ENCODE measurements around the gene PKD2L2. TPM values are rescaled to one million over a fixed set of nuclear protein-coding genes. Genes with fewer than 3 reads are reported as not detected.

Gene PKD2L2
- total RNA-seq, 1 donor: not detected

DNA sequence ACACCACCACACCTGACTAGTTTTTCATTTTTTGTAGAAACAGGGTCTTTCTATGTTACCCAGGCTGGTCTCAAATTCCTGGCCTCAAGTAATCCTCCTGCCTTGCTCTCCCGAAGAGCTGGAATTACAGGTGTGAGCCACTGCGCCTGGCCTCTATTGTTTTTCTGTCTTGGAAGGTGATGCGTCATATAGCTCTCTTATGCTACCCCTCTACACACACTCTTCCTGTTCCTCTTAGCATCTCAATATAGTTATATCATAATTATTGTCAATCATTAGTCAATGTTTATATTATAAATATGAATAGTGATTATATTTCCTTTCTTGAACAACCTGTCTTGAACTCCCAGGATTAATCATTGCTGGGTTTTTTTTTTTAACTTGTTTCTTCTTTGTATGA, 7.3 kb downstream of the PKD2L2 start:
- Histone ChIP-seq H3K4me3 (ENCODE audit: insufficient read depth, low read length) (no peak overlapping the region), H3K79me2 (ENCODE audit: insufficient read depth, low read length) (no peaks in the 10 kb centered on the region), H3K4me2 (ENCODE audit: insufficient read depth, low read length) (no peak overlapping the region), H3K4me1 (ENCODE audit: insufficient read depth, low read length) (no peaks in the 10 kb centered on the region), H2AFZ (ENCODE audit: low read length) (no peak overlapping the region), H3K27me3 (ENCODE audit: insufficient read depth, low read length) (no peaks in the 10 kb centered on the region), H3K27ac (ENCODE audit: low read depth, low read length) (no peak overlapping the region), H3K36me3 (ENCODE audit: insufficient read depth, low read length) (no peaks in the 10 kb centered on the region), H4K20me1 (ENCODE audit: insufficient read depth, low read length) (no peaks in the 10 kb centered on the region), H3K9me3 (ENCODE audit: low read depth, low read length) (no peaks in the 10 kb centered on the region)
- TF ChIP-seq, protein P1, sequence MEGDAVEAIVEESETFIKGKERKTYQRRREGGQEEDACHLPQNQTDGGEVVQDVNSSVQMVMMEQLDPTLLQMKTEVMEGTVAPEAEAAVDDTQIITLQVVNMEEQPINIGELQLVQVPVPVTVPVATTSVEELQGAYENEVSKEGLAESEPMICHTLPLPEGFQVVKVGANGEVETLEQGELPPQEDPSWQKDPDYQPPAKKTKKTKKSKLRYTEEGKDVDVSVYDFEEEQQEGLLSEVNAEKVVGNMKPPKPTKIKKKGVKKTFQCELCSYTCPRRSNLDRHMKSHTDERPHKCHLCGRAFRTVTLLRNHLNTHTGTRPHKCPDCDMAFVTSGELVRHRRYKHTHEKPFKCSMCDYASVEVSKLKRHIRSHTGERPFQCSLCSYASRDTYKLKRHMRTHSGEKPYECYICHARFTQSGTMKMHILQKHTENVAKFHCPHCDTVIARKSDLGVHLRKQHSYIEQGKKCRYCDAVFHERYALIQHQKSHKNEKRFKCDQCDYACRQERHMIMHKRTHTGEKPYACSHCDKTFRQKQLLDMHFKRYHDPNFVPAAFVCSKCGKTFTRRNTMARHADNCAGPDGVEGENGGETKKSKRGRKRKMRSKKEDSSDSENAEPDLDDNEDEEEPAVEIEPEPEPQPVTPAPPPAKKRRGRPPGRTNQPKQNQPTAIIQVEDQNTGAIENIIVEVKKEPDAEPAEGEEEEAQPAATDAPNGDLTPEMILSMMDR (IDR thresholded peaks at IDR 0.05; ENCODE audit: extremely low read depth, low read depth, low read length): no peak
- DNase-seq (ENCODE audit: insufficient read length, low spot score, missing footprints): no peak

- TF ChIP-seq, protein P1 (IDR thresholded peaks at IDR 0.05; ENCODE audit: extremely low read depth, low read depth, low read length): no peak
- Histone ChIP-seq H3K9me3 (ENCODE audit: low read depth, low read length) (no peaks in the 10 kb centered on the region), H2AFZ (ENCODE audit: low read length) (no peak overlapping the region), H3K27me3 (ENCODE audit: insufficient read depth, low read length) (no peaks in the 10 kb centered on the region), H3K36me3 (ENCODE audit: insufficient read depth, low read length) (no peaks in the 10 kb centered on the region), H3K4me2 (ENCODE audit: insufficient read depth, low read length) (no peak overlapping the region), H3K4me1 (ENCODE audit: insufficient read depth, low read length) (no peaks in the 10 kb centered on the region), H4K20me1 (ENCODE audit: insufficient read depth, low read length) (no peaks in the 10 kb centered on the region), H3K27ac (ENCODE audit: low read depth, low read length) (no peak overlapping the region), H3K79me2 (ENCODE audit: insufficient read depth, low read length) (no peaks in the 10 kb centered on the region), H3K4me3 (ENCODE audit: insufficient read depth, low read length) (no peak overlapping the region)
- no peak for DNase-seq (ENCODE audit: insufficient read length, low spot score, missing footprints)
These were observed 10.2 kb downstream of the PKD2L2 start for GRCh38 chr5:137899493-137899892.

DNA sequence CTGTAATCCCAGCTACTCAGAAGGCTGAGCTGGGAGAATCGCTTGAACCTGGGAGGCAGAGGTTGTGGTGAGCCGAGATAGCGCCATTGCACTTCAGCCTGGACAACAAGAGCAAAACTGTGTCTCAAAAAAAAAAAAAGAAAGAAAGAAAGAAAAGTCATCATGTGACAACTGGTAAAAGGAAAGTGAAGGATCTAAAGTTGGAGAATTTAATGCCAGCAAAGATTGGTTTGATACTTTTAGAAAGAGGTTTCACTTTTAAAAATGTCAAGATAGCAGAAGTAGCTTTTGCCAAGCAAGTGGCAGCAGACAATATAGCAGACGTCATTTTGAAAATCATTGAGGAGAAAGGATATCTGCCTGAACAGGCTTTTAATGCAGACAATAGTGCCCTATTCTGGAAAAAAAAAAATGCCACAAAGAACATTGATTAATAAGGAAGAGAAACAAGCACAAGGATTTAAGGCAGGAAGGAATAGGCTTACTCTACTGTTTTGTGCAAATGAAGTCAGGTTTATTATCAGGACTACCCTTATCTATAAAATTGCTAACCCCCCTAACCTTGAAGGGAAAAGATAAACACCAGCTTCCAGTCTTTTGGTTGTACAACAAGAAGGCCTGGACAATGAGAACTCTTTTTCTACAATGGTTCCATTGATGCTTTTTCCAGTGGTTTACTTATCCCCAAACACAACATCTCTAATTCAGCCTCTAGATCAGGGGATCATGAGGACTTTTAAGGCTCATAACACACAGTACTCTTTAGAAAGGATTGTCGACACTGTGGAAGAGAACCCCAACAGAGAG, 12.0 kb downstream of the PKD2L2 start:
- TF ChIP-seq, protein P1 (IDR thresholded peaks at IDR 0.05; ENCODE audit: extremely low read depth, low read depth, low read length): no peak
- Histone ChIP-seq H3K4me2 (ENCODE audit: insufficient read depth, low read length) (peak overlapping the region; percentile 61), H2AFZ (ENCODE audit: low read length) (peak overlapping the region; percentile 50), H3K4me3 (ENCODE audit: insufficient read depth, low read length) (peak overlapping the region; percentile 33), H3K79me2 (ENCODE audit: insufficient read depth, low read length) (no peaks in the 10 kb centered on the region), H4K20me1 (ENCODE audit: insufficient read depth, low read length) (no peaks in the 10 kb centered on the region), H3K36me3 (ENCODE audit: insufficient read depth, low read length) (no peaks in the 10 kb centered on the region), H3K4me1 (ENCODE audit: insufficient read depth, low read length) (no peaks in the 10 kb centered on the region), H3K27me3 (ENCODE audit: insufficient read depth, low read length) (no peaks in the 10 kb centered on the region), H3K27ac (ENCODE audit: low read depth, low read length) (no peak overlapping the region), H3K9me3 (ENCODE audit: low read depth, low read length) (no peaks in the 10 kb centered on the region)
- DNase-seq (ENCODE audit: insufficient read length, low spot score, missing footprints): no peak

GRCh38 chr5:137902408-137903133, 13.3 kb downstream of the PKD2L2 start:
- Histone ChIP-seq H3K4me1 (ENCODE audit: insufficient read depth, low read length) (no peaks in the 10 kb centered on the region), H3K4me2 (ENCODE audit: insufficient read depth, low read length) (no peak overlapping the region), H3K79me2 (ENCODE audit: insufficient read depth, low read length) (no peaks in the 10 kb centered on the region), H3K4me3 (ENCODE audit: insufficient read depth, low read length) (no peak overlapping the region), H3K9me3 (ENCODE audit: low read depth, low read length) (no peaks in the 10 kb centered on the region), H2AFZ (ENCODE audit: low read length) (no peak overlapping the region), H3K27me3 (ENCODE audit: insufficient read depth, low read length) (no peaks in the 10 kb centered on the region), H4K20me1 (ENCODE audit: insufficient read depth, low read length) (no peaks in the 10 kb centered on the region), H3K27ac (ENCODE audit: low read depth, low read length) (no peak overlapping the region), H3K36me3 (ENCODE audit: insufficient read depth, low read length) (no peaks in the 10 kb centered on the region)
- TF ChIP-seq, protein P1 (IDR thresholded peaks at IDR 0.05; ENCODE audit: extremely low read depth, low read depth, low read length): no peak
- DNase-seq (ENCODE audit: insufficient read length, low spot score, missing footprints): no peak
